AG04449 (cell line): ENCODE results near the gene LDLRAD3.

Experiments
- CTCF ChIA-PET: fragments of 350-600 bp; formaldehyde crosslinking; extraction: SDS; loops from one replicate; lab custom pipeline; 2021; ENCODE audit warnings: antibody characterized with exemption; lab: Yijun Ruan, JAX
- POLR2A ChIA-PET: fragments of 400-600, 350-600 bp; formaldehyde crosslinking; extraction: SDS; loops from one replicate; lab custom pipeline; 2020; ENCODE audit warnings: antibody characterized with exemption, inconsistent platforms; lab: Yijun Ruan, JAX
- DNase-seq: peaks from one replicate; pipeline ENCODE4 v3.0.0-alpha.2; 2010; ENCODE audit warnings: low read depth, low spot score
- H3K4me3 ChIP-seq: 2 replicates; pipeline ENCODE4 v1.5.1; 2011; ENCODE audit warnings: low read depth, mild to moderate bottlenecking, control low read depth, low read length
- CTCF ChIP-seq: IDR thresholded peaks from one replicate; pipeline ENCODE4 v1.5.1; 2011; ENCODE audit warnings: mild to moderate bottlenecking, moderate library complexity, low read length, control low read depth, inconsistent platforms; ENCODE audit not compliant: insufficient read depth; ENCODE audit errors: missing control alignments

The LDLRAD3 gene

GRCh38 chr11:35968386-35969088 is 24.7 kb downstream of the LDLRAD3 start:
- ChIA-PET POLR2A (no interaction called here), CTCF (interaction anchor here (0.9 to 2.1 kb wide), 5 partner anchors 19 to 289 kb away, joined by 3 to 10 read pairs (median 3); no protein-coding TSS in a partner anchor)
- TF ChIP-seq CTCF, result no peak
- no peak for DNase-seq
- H3K4me3 ChIP-seq, result no peak overlapping the region

DNA sequence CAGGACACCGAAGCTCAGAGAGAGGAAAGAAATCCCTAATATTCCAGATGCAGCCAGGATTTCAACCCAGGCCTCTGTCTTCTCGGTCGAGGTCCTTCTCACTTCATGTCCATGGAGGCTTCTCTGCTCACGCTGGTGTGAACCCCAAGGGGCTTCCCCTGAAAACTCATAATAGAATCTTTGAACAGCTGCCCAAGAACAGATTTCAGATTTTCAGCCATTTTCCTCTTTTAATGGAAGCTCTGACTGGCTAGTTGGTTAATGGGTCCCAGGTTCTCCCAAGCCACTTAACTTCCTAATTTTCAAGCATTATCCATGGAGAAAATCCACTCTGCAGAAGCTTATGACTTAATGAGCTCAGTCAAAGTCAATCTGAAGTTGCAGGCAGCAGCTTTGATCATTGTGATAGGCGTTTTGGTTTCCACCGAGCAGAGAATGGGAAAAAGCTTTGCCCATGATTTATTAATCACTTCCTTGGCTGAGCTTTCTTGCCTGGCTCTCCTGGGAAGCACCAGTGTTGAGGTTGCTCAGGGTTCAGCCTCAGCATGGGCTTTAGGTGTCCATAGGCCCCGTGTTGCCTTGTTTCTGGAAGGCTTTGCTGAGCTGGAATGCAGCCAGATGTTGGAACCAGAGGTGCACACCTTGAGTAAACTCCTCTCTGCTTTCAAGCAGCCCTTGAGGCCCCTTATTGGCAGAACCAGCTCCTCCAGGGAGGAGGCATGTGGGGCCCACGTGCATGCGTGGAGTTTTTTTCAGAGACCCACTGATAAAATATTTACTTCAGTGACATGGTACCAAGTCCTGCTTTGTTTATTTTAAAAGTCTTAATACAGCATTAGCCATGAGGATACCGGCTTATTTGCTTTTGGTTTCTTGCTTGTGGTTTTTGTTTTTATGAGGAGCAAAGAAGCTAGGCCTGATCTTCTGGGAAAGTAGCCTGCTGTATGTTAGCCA is 25.5 kb downstream of the LDLRAD3 start:
- no peak overlapping the region for H3K4me3 ChIP-seq
- ChIA-PET CTCF (interaction anchor here (0.9 to 2.1 kb wide), 6 partner anchors 11 to 288 kb away, joined by 3 to 10 read pairs (median 4); no protein-coding TSS in a partner anchor), POLR2A (no interaction called here)
- no peak for TF ChIP-seq CTCF
- DNase-seq, result no peak

DNA sequence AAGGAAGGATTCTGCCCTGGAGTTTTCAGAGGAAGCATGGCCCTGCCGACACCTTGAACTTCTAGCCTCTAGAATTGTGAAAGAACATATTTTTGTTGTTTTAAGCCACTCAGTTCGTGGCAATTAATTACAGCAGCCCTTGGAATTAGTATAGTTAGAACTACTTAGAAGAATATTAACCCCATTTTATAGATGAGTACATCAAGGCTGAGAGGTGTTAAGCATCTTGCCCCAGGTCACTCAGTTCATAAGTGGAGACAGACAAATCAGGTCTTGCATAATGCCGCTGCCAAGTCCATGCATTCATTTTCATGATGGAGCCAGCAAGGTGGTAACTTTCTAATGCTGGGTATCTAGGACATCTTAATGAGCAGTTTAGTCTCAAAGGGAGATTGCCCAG is 26.6 kb downstream of the LDLRAD3 start:
- no peak for TF ChIP-seq CTCF
- no peak for DNase-seq
- no peak overlapping the region for H3K4me3 ChIP-seq
- POLR2A ChIA-PET, result no interaction called here
- CTCF ChIA-PET, result interaction anchor here (1.2 kb wide), 1 partner anchor 10 kb away, joined by 4 read pairs; no protein-coding TSS in a partner anchor

GRCh38 chr11:35971841-35972422 is 28.1 kb downstream of the LDLRAD3 start:
- H3K4me3 ChIP-seq, result no peak overlapping the region
- DNase-seq, result no peak
- CTCF ChIA-PET, result no interaction called here
- POLR2A ChIA-PET, result no interaction called here
- no peak for TF ChIP-seq CTCF

DNA sequence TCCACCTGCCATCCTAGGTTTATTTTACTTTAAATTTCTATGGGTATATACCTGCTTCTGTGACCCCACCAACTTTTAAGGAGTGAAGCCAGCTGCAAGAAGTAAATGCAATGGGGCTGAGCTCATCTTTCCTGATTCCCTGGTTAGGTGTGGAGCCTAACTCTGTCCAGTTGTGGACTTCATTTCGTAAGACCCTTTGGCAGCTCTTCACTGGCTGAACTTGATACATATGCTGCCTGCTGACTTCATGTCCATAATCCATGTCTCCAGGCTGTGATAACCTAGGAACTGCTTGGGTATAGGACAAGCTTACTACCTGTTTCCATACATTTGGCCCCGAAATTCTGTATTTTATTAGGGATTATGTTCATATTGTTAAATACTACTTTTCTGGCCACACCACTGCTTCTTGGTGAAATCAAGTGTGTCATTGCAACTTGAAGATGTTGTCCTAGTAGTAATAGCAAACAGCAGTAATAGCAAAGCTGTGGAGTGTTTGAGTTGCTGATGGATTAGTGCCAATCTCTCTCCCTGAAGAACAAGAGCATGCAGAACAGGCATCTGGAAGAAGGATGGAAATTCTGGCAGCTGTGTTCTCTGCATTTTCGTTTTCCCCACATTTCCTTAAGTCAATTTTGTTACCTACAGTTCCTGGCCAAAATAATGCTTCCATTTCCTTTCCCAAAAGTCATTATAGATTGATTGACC is 31.2 kb downstream of the LDLRAD3 start:
- CTCF ChIA-PET, result interaction anchor here (1.0 to 1.2 kb wide), 3 partner anchors 25 to 153 kb away, joined by 3 to 5 read pairs (median 4); no protein-coding TSS in a partner anchor
- TF ChIP-seq CTCF, result no peak
- POLR2A ChIA-PET, result no interaction called here
- H3K4me3 ChIP-seq, result no peak overlapping the region
- DNase-seq, result no peak
